IMR-90 (cell line): Measurements from ENCODE around the gene CUBN.
A peak's percentile ranks its signal among the peaks of the same experiment; 100 is the strongest.

Source experiments
- FOS ChIP-seq: fragments of 150-350 bp; IDR thresholded peaks from 2 replicates; pipeline ENCODE4 v1.6.1; 2016; ENCODE audit warnings: low read depth, low read length
- MAZ ChIP-seq: IDR thresholded peaks from 2 replicates; pipeline ENCODE4 v1.6.1; 2012; ENCODE audit warnings: low read depth, mild to moderate bottlenecking, low read length, improper control_type of control experiment, moderate library complexity, borderline replicate concordance
- MXI1 ChIP-seq: IDR thresholded peaks from 2 replicates; pipeline ENCODE4 v1.6.1; 2012; ENCODE audit warnings: low read depth, mild to moderate bottlenecking, low read length, moderate library complexity, borderline replicate concordance
- NFE2L2 ChIP-seq: fragments of 150-350 bp; IDR thresholded peaks from 2 replicates; pipeline ENCODE4 v1.6.1; 2016; ENCODE audit warnings: low read depth, mild to moderate bottlenecking, low read length
- POLR2A ChIP-seq: IDR thresholded peaks from 2 replicates; pipeline ENCODE4 v1.6.1; 2012; ENCODE audit warnings: mild to moderate bottlenecking, low read depth, low read length
- RAD21 ChIP-seq: IDR thresholded peaks from 2 replicates; pipeline ENCODE4 v1.6.1; 2012; ENCODE audit warnings: low read length, improper control_type of control experiment
- RFX5 ChIP-seq: IDR thresholded peaks from 2 replicates; pipeline ENCODE4 v1.8.0; 2012; ENCODE audit warnings: low read depth, mild to moderate bottlenecking, low read length, moderate library complexity
- SMC3 ChIP-seq: fragments of 150-350 bp; IDR thresholded peaks from 2 replicates; pipeline ENCODE4 v1.6.1; 2016; ENCODE audit warnings: low read depth, mild to moderate bottlenecking, antibody characterized with exemption, low read length, moderate library complexity
- TF ChIP-seq, protein P1 (sequence below): conservative IDR thresholded peaks from 2 replicates; pipeline ENCODE4 v1.5.1; 2012; ENCODE audit warnings: mild to moderate bottlenecking, low read depth, low read length, improper control_type of control experiment
- TF ChIP-seq, protein P2 (sequence below): fragments of 150-350 bp; IDR thresholded peaks from 2 replicates; pipeline ENCODE4 v1.6.1; 2017; ENCODE audit warnings: mild to moderate bottlenecking, antibody characterized with exemption, low read length, low read depth

DNA sequence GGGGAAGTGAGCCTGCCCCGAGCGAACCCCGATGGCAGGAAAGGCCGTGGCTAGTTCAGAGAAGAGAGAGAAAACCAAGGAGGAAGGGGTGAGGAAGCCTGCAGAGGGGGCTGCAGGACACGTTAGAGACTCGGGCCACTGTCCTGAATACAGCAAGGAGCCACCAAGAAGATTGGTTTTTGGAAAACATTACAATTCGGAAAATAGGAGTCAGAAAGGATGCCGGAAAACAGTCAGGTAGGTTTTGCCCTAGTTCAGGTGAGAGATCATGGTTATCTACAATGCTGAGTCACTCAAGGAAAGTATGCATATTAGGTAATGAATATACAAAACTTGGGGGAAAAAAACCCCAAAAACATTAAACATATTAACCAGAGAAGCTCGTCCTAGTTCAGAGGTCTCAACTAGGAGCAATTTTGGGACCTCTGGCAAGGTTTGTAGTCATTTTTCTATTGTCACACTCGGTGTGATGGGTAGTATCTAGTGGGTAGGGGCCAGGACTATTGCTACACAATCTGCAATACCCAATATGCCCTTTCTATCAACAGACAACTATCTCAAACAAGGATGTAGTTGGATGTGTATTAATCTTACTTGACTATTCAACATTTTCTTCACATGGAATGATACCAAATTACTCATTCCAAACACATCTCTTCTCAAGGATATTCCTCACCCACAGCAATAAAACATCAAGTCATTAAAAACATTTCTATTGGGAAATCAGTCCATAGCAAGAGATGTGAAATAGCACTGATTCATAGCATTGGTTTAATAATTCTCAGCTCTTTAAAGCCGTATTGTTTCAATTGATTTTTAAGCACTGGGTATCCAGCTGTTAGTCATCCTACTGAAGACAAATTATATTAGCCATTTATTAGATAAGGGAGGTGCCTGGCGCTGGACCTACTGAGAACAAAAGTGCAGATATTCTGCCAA lies 238.0 kb downstream of the CUBN start:
- TF ChIP-seq SMC3 (peak; percentile 59), POLR2A (peak; percentile 73), RAD21 (peak; percentile 68), NFE2L2 (0 out of 2 replicates have a peak, but pooled peaks have one; percentile 46), RFX5 (no peak), MAZ (no peak), FOS (peak; percentile 10; the same call in 1 of the 2 replicates), MXI1 (no peak)
- TF ChIP-seq, protein P1, sequence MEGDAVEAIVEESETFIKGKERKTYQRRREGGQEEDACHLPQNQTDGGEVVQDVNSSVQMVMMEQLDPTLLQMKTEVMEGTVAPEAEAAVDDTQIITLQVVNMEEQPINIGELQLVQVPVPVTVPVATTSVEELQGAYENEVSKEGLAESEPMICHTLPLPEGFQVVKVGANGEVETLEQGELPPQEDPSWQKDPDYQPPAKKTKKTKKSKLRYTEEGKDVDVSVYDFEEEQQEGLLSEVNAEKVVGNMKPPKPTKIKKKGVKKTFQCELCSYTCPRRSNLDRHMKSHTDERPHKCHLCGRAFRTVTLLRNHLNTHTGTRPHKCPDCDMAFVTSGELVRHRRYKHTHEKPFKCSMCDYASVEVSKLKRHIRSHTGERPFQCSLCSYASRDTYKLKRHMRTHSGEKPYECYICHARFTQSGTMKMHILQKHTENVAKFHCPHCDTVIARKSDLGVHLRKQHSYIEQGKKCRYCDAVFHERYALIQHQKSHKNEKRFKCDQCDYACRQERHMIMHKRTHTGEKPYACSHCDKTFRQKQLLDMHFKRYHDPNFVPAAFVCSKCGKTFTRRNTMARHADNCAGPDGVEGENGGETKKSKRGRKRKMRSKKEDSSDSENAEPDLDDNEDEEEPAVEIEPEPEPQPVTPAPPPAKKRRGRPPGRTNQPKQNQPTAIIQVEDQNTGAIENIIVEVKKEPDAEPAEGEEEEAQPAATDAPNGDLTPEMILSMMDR, result peak; percentile 55
- TF ChIP-seq, protein P2, sequence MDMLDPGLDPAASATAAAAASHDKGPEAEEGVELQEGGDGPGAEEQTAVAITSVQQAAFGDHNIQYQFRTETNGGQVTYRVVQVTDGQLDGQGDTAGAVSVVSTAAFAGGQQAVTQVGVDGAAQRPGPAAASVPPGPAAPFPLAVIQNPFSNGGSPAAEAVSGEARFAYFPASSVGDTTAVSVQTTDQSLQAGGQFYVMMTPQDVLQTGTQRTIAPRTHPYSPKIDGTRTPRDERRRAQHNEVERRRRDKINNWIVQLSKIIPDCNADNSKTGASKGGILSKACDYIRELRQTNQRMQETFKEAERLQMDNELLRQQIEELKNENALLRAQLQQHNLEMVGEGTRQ, result no peak
